ENCODE measurements around the gene ZNF827.

DNA sequence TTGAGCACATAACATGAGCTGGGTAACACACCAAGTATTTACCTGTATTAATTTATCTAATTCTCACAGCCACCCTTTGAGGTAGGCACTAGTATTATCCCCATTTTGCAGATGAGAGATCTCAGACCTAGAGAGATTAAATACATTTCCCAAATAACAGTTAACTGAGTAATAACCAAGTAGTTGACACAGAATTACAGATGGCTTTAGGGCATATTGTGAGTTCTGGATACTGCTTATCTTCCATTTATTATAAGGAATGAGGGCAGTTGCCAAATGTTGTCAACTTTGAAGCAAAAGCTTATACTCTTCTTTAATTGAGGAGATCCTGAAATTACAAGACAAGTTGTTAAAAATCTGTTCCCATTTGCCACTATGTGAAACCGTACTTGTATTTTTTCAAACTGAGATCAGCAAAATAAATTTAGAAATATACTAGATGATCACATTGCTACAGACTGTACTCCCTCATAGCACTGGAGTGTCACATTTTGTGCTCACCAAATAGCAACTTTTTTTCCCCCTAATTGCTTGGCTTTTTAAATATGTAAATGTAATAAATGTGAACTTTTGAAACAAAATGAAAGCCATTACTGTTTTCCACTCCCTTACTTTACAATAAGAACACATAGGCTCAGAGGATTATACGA lies 62.0 kb downstream of the ZNF827 start:
- TF ChIP-seq ISL1 (CRISPR knock-in tag; IDR thresholded peaks at IDR 0.05) (no peak), CSDC2 (CRISPR knock-in tag; IDR thresholded peaks at IDR 0.05) (no peak), TCF4 (CRISPR knock-in tag; IDR thresholded peaks at IDR 0.05; ENCODE audit: borderline replicate concordance) (no peak), ESRRG (CRISPR knock-in tag; IDR thresholded peaks at IDR 0.05) (no peak), BACH2 (CRISPR knock-in tag; IDR thresholded peaks at IDR 0.05; ENCODE audit: borderline replicate concordance) (no peak), OSR1 (CRISPR knock-in tag; IDR thresholded peaks at IDR 0.05) (no peak), TSHZ2 (CRISPR knock-in tag; IDR thresholded peaks at IDR 0.05) (no peak), ZNF565 (CRISPR knock-in tag; conservative IDR thresholded peaks at IDR 0.05; ENCODE audit: low read depth) (no peak), PPARA (CRISPR knock-in tag; IDR thresholded peaks at IDR 0.05; ENCODE audit: borderline replicate concordance) (no peak), RARB (CRISPR knock-in tag; IDR thresholded peaks at IDR 0.05) (no peak), ZFP3 (CRISPR knock-in tag; IDR thresholded peaks at IDR 0.05) (no peak), ZNF70 (CRISPR knock-in tag; IDR thresholded peaks at IDR 0.05) (no peak), ZNF8 (CRISPR knock-in tag; IDR thresholded peaks at IDR 0.05) (no peak), ARNTL (CRISPR knock-in tag; IDR thresholded peaks at IDR 0.05; ENCODE audit: borderline replicate concordance, low read depth) (no peak)
